ENCODE data around the gene ACTN2.

The ACTN2 gene

DNA sequence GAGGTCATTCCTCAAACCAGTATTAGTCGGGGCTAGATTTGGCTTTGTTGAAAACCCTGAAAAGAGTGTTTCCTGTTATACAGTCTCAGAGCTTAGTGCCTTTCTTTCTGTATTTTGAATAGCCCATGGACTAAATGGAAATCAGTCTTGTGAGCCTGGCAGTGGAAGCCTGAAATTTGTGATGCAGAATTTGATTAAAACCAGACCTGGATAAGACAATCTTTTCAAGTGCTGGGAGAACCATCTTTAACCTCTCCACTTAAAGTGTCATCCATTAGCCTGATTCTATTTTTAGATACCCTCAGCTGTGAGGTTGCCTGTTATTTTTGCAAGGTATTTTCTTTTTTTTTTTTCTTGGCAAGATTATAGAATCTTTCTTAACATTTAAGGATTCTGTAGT is 19.5 kb downstream of the ACTN2 start:
- DNase-seq (no peak), ATAC-seq (replicated peaks) (no peak)
- no peaks in the 10 kb centered on the region for H3K4me1 Mint-ChIP-seq
- no peak overlapping the region for H3K27ac Mint-ChIP-seq
- H3K9me3 Mint-ChIP-seq = no peaks in the 10 kb centered on the region
- H3K27me3 Mint-ChIP-seq = peaks cover 4 to 15% of the 10 kb centered on the region in 2 donors
- no peaks in the 10 kb centered on the region for H3K36me3 Mint-ChIP-seq
- no peak overlapping the region for H3K4me3 Mint-ChIP-seq

DNA sequence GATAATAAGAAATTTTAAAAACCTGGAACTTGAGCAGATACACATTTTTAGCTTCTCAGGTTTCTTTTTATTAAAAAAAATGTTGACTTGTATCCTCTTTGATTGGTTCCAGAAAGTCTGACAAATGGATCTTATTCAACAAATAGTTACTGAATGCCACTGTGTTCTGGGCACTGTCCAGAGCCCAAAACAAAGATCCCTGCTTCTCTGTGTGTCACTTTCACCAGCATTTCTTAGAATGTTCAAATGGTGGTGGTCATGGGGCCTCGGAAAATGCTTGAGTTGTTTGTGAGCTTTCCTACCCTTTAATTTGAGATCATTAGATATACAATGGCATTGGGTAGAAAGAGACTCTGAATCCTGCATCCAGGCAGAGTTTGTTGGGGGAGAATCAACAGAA is 19.9 kb downstream of the ACTN2 start:
- no peak for ATAC-seq (replicated peaks)
- peaks cover 4 to 15% of the 10 kb centered on the region in 2 donors for H3K27me3 Mint-ChIP-seq

DNA sequence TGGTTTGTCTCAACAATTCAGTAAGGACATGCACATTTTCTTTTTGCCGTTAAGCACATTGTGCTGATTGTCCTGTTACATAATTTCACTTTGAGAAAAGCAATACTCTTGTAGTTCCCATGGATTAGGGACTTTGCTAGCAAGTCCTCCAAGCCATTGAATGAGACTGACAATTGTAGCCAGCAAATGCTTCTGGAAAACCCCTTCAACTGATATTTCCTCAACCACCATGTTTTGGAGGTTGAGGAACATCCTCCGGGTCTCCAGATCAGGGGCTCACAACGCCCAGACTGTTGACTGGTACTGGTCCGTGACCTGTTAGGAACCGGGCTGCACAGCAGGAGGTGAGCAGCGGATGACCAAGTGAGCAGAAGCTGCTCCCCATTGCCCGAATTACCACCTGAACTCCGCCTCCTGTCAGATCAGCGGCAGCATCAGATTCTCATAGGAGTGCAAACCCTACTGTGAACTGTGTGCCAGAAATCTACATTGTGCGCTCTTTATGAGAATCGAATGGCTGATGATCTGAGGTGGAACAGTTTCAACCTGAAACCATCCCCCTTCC is 24.1 kb downstream of the ACTN2 start:
- no peaks in the 10 kb centered on the region for H3K4me1 Mint-ChIP-seq
- H3K4me3 Mint-ChIP-seq = no peak overlapping the region
- peaks cover 7 to 10% of the 10 kb centered on the region in 2 donors for H3K27me3 Mint-ChIP-seq
- H3K27ac Mint-ChIP-seq = no peak overlapping the region
- no peaks in the 10 kb centered on the region for H3K9me3 Mint-ChIP-seq
- no peaks in the 10 kb centered on the region for H3K36me3 Mint-ChIP-seq
- ATAC-seq (replicated peaks) (no peak), DNase-seq (no peak)

More for the DNA sequence above, 19.9 kb downstream of the ACTN2 start:
- Mint-ChIP-seq H3K36me3 (no peaks in the 10 kb centered on the region), H3K9me3 (no peaks in the 10 kb centered on the region), H3K27ac (no peak overlapping the region), H3K4me3 (no peak overlapping the region), H3K4me1 (no peaks in the 10 kb centered on the region)
- DNase-seq = no peak

- Mint-ChIP-seq H3K4me1 (no peaks in the 10 kb centered on the region), H3K27ac (no peak overlapping the region), H3K4me3 (no peak overlapping the region), H3K9me3 (no peaks in the 10 kb centered on the region), H3K27me3 (peaks cover 13 to 21% of the 10 kb centered on the region in 2 donors), H3K36me3 (no peaks in the 10 kb centered on the region)
- ATAC-seq (replicated peaks) (no peak), DNase-seq (no peak)
Observed at GRCh38 chr1:236716160-236716559, 29.9 kb downstream of the ACTN2 start.

GRCh38 chr1:236717811-236718210 is 31.5 kb downstream of the ACTN2 start:
- Mint-ChIP-seq H3K27ac (no peak overlapping the region), H3K4me3 (no peak overlapping the region), H3K27me3 (peaks cover 6 to 14% of the 10 kb centered on the region in 2 donors), H3K9me3 (no peaks in the 10 kb centered on the region), H3K4me1 (no peaks in the 10 kb centered on the region), H3K36me3 (no peaks in the 10 kb centered on the region)
- no peak for ATAC-seq (replicated peaks)
- DNase-seq = no peak

GRCh38 chr1:236718328-236718727 is 32.0 kb downstream of the ACTN2 start:
- DNase-seq = no peak
- peaks cover 6 to 14% of the 10 kb centered on the region in 2 donors for H3K27me3 Mint-ChIP-seq
- H3K4me3 Mint-ChIP-seq = no peak overlapping the region
- no peaks in the 10 kb centered on the region for H3K36me3 Mint-ChIP-seq
- ATAC-seq (replicated peaks) = no peak
- no peaks in the 10 kb centered on the region for H3K9me3 Mint-ChIP-seq
- H3K4me1 Mint-ChIP-seq = no peaks in the 10 kb centered on the region
- no peak overlapping the region for H3K27ac Mint-ChIP-seq

DNA sequence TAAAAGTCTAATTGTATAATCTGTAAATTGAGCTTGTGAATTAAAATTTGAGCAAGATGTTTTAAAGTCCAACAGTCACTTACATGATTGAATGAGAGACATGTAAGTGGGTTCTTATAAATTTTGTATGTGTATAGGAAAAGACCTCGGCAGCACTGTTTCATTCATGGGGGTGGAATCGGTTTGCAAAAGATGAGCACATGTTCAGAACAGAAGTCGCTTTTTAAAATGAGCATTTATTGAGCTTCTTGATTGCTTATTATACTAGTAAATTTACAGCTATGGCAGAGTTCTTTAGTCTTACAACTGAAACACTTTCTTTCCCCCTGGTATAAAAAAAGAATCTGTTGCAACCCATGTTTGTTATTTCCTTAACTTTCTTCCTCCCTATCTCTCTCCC is 33.9 kb downstream of the ACTN2 start:
- ATAC-seq (replicated peaks) (no peak), DNase-seq (no peak)
- Mint-ChIP-seq H3K36me3 (peaks cover 0 to 3% of the 10 kb centered on the region in 2 donors), H3K9me3 (peaks cover 0 to 4% of the 10 kb centered on the region in 2 donors), H3K27me3 (peaks cover 11 to 19% of the 10 kb centered on the region in 2 donors), H3K4me3 (no peak overlapping the region), H3K27ac (no peak overlapping the region), H3K4me1 (no peaks in the 10 kb centered on the region)

DNA sequence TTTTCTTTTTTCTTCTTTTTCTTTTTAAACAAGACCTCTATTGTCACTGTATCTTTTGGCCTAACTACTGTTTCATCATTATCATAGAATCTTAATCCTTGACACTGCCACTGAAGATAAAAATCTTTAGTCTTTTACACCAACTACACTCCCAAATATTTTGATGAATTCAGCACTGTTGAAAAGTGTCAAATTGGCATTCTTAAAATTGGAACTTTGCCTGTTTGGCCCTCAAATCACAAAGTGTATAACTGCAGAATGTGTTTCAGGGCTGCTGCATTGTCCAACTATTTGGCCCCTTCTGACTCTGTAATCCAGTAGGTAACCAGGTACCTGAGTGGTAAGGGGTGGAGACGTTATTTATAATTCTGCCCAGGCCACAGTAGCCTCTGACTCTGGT is 34.3 kb downstream of the ACTN2 start:
- H3K4me1 Mint-ChIP-seq = no peaks in the 10 kb centered on the region
- peaks cover 0 to 4% of the 10 kb centered on the region in 2 donors for H3K9me3 Mint-ChIP-seq
- H3K36me3 Mint-ChIP-seq = peaks cover 0 to 3% of the 10 kb centered on the region in 2 donors
- no peak for ATAC-seq (replicated peaks)
- H3K27me3 Mint-ChIP-seq = peaks cover 11 to 19% of the 10 kb centered on the region in 2 donors
- H3K27ac Mint-ChIP-seq = no peak overlapping the region
- no peak for DNase-seq
- H3K4me3 Mint-ChIP-seq = no peak overlapping the region

- no peak for ATAC-seq (replicated peaks)
- Mint-ChIP-seq H3K27me3 (peaks cover 5 to 9% of the 10 kb centered on the region in 2 donors), H3K4me3 (no peak overlapping the region), H3K27ac (no peak overlapping the region), H3K36me3 (peaks cover 0 to 3% of the 10 kb centered on the region in 2 donors), H3K4me1 (no peaks in the 10 kb centered on the region), H3K9me3 (peaks cover 0 to 4% of the 10 kb centered on the region in 2 donors)
- no peak for DNase-seq
Observed at GRCh38 chr1:236724049-236724448, 37.8 kb downstream of the ACTN2 start.

GRCh38 chr1:236724506-236724905 is 38.2 kb downstream of the ACTN2 start:
- H3K4me1 Mint-ChIP-seq = no peaks in the 10 kb centered on the region
- peaks cover 5 to 9% of the 10 kb centered on the region in 2 donors for H3K27me3 Mint-ChIP-seq
- no peak for DNase-seq
- peaks cover 0 to 3% of the 10 kb centered on the region in 2 donors for H3K36me3 Mint-ChIP-seq
- no peak for ATAC-seq (replicated peaks)
- no peak overlapping the region for H3K4me3 Mint-ChIP-seq
- H3K9me3 Mint-ChIP-seq = peaks cover 0 to 4% of the 10 kb centered on the region in 2 donors
- no peak overlapping the region for H3K27ac Mint-ChIP-seq

GRCh38 chr1:236725668-236726067 is 39.4 kb downstream of the ACTN2 start:
- Mint-ChIP-seq H3K4me1 (no peaks in the 10 kb centered on the region), H3K36me3 (peaks cover 0 to 3% of the 10 kb centered on the region in 2 donors), H3K27me3 (peaks cover 6 to 9% of the 10 kb centered on the region in 2 donors), H3K27ac (no peak overlapping the region), H3K4me3 (no peak overlapping the region), H3K9me3 (peaks cover 0 to 4% of the 10 kb centered on the region in 2 donors)
- no peak for ATAC-seq (replicated peaks)
- no peak for DNase-seq

DNA sequence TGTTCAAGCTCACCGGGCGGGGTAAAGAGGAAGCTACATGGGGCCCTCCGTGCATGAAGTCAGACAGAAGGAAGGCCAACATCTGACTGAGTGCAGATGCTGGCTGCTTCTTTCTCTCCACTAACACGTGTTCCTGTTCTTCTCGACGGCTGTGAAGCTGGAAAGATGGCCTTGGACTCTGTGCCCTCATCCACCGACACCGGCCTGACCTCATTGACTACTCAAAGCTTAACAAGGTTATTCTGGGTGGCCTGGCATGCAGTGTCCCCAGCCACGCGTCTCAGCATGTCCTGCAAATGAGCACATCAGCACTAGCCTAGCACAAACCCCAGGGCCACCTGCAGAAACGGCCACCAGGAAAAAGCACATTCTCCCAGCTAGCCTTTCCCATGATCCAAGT is 41.2 kb downstream of the ACTN2 start:
- no peak for DNase-seq
- Mint-ChIP-seq H3K27ac (no peak overlapping the region), H3K4me1 (no peaks in the 10 kb centered on the region), H3K9me3 (peaks cover 0 to 4% of the 10 kb centered on the region in 2 donors), H3K36me3 (peaks cover 0 to 3% of the 10 kb centered on the region in 2 donors), H3K27me3 (peaks cover 9 to 10% of the 10 kb centered on the region in 2 donors), H3K4me3 (no peak overlapping the region)
- ATAC-seq (replicated peaks) = no peak

GRCh38 chr1:236728752-236729151 is 42.5 kb downstream of the ACTN2 start:
- DNase-seq (no peak), ATAC-seq (replicated peaks) (no peak)
- no peak overlapping the region for H3K4me3 Mint-ChIP-seq
- no peak overlapping the region for H3K27ac Mint-ChIP-seq
- peaks cover 10 to 15% of the 10 kb centered on the region in 2 donors for H3K27me3 Mint-ChIP-seq
- peaks cover 0 to 4% of the 10 kb centered on the region in 2 donors for H3K9me3 Mint-ChIP-seq
- peaks cover 0 to 3% of the 10 kb centered on the region in 2 donors for H3K36me3 Mint-ChIP-seq
- H3K4me1 Mint-ChIP-seq = peaks cover 0 to 2% of the 10 kb centered on the region in 2 donors

GRCh38 chr1:236733653-236734052 is 47.4 kb downstream of the ACTN2 start:
- Mint-ChIP-seq H3K36me3 (no peaks in the 10 kb centered on the region), H3K4me3 (no peak overlapping the region), H3K9me3 (no peaks in the 10 kb centered on the region), H3K27ac (no peak overlapping the region), H3K4me1 (peaks cover 0 to 3% of the 10 kb centered on the region in 2 donors), H3K27me3 (peaks cover 6 to 16% of the 10 kb centered on the region in 2 donors)
- DNase-seq (no peak), ATAC-seq (replicated peaks) (no peak)

DNA sequence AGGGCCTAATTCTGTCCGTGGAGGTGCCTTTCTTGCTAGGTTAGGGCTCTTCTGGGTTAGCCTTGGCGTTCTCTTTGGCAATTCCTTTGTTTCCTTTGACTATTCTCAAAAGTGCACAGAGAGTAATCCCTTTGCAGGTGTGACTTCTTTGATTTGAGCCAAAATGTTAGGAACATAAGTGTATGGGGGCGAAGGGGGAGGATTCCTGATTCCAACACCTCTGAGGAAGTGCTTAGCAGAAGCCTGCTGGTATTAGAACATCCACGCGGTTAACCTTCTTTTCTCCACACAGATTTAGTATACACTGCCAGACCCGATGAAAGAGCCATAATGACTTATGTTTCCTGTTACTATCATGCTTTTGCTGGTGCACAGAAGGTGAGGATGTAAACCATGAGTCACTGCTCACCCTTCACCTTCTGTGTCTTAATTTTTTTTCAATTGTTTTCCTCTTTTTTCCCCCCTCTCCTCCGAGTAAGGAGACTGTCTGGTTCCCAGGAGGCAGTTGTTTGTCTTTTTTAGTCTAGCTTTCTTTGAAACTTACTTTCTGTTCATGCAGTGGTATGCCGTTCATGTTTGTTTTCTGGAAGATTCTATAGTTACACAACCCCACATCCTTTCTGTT is 48.0 kb downstream of the ACTN2 start:
- no peaks in the 10 kb centered on the region for H3K9me3 Mint-ChIP-seq
- peaks cover 6 to 16% of the 10 kb centered on the region in 2 donors for H3K27me3 Mint-ChIP-seq
- ATAC-seq (replicated peaks) (no peak), DNase-seq (no peak)
- H3K27ac Mint-ChIP-seq = no peak overlapping the region
- peaks cover 0 to 3% of the 10 kb centered on the region in 2 donors for H3K4me1 Mint-ChIP-seq
- no peak overlapping the region for H3K4me3 Mint-ChIP-seq
- H3K36me3 Mint-ChIP-seq = no peaks in the 10 kb centered on the region

Measured in stimulated activated naive B cell treated with anti-CD40 and anti-IgM and Interleukin-4, amounts not matched to agents 10 μg/mL and 1 μg/mL and 100 μg/mL, for 72 hours (primary cell).